Duodenal mucosa (tissue), 2 donors: ENCODE results near the gene PALLD.

Experiments
- H3K27ac ChIP-seq: one replicate; pipeline ENCODE4 v1.7.0; 2013; ENCODE audit warnings: low read depth, low read length
- H3K27me3 ChIP-seq, 2 donors: one replicate each; pipeline ENCODE4 v1.7.0; 2013; ENCODE audit warnings: low read length in 2 of 2, control low read depth in 1 of 2; ENCODE audit not compliant: insufficient read depth in 2 of 2, control insufficient read depth in 1 of 2
- H3K36me3 ChIP-seq, 2 donors: one replicate each; pipeline ENCODE4 v1.7.0; 2013; ENCODE audit warnings: low read length in 2 of 2, control low read depth in 1 of 2; ENCODE audit not compliant: insufficient read depth in 2 of 2, control insufficient read depth in 1 of 2
- H3K4me1 ChIP-seq, 2 donors: one replicate each; pipeline ENCODE4 v1.7.0; 2013; ENCODE audit warnings: low read length in 2 of 2, control low read depth in 1 of 2; ENCODE audit not compliant: insufficient read depth in 2 of 2, control insufficient read depth in 1 of 2
- H3K4me3 ChIP-seq, 2 donors: one replicate each; pipeline ENCODE4 v1.7.0; 2013; ENCODE audit warnings: low read length in 2 of 2, low read depth in 1 of 2
- H3K9ac ChIP-seq, 2 donors: one replicate each; pipeline ENCODE4 v1.7.0; 2013; ENCODE audit warnings: low read length in 2 of 2, low read depth in 1 of 2
- H3K9me3 ChIP-seq, 2 donors: one replicate each; pipeline ENCODE4 v1.7.0; 2013; ENCODE audit warnings: low read length in 2 of 2, control low read depth in 1 of 2; ENCODE audit not compliant: control insufficient read depth in 1 of 2

Gene PALLD

DNA sequence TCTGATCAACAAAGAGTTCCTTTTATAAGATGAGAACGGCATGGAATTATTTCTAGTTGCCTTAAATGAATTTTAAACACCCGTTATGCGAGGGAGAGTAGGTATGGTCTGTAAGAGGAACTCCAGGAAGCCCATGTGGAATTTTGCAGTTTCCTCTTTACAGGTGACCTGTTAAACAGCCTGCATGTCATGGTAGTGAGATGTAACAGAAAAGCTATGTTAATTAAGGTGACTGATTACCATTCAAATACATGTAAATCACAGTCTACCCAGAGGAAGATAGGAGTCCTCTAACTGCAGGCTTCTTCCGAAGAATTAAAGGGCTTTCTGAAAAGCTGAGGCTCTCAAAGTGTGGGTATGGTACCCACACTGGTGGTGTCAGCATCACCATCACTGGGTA is 349.6 kb downstream of the PALLD start:
- H3K36me3 ChIP-seq, result no peaks in the 10 kb centered on the region
- H3K27me3 ChIP-seq, result no peaks in the 10 kb centered on the region
- H3K4me3 ChIP-seq, result no peak overlapping the region
- H3K27ac ChIP-seq, result no peak overlapping the region
- H3K9ac ChIP-seq, result no peak overlapping the region
- H3K4me1 ChIP-seq, result peaks cover 16 to 28% of the 10 kb centered on the region in 2 donors
- H3K9me3 ChIP-seq, result no peaks in the 10 kb centered on the region

DNA sequence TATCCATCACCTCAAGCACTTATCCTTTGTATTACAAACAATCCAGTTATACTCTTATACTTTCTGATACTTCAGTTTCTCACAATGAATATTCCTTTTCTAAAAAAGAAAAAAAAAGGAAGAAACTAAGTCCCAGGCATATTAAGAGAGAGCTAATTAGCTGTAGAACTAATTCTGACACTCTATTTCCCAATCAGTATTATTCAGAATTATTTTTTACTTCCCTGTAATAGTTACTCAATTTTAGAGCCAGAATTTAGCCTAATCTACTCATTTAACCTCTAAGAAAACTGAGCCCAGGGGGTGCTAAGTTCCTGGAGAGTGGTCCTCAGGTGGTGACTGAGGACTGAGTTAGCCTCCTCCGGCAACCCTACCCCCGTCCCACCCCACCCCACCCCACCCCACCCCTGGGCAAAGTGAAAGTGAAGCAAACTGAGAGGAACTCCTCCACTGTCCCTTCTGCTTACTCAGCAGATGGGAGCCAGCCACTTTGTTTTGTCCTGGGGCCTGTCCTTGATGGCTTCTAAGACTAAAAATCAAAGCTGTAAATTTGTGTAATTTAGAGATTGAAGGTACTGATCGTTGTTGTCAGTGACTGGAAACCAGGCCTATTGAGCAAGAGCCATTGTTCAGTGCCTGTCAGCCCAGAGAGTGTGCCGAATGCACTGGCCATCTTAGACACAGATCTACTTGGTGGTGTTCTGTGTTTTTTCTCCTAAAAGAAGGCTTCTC is 351.1 kb downstream of the PALLD start:
- Histone ChIP-seq H3K4me3 (peak overlapping the region; percentile 30 to 35), H3K9ac (no peak overlapping the region), H3K4me1 (peaks cover 16 to 19% of the 10 kb centered on the region in 2 donors)

DNA sequence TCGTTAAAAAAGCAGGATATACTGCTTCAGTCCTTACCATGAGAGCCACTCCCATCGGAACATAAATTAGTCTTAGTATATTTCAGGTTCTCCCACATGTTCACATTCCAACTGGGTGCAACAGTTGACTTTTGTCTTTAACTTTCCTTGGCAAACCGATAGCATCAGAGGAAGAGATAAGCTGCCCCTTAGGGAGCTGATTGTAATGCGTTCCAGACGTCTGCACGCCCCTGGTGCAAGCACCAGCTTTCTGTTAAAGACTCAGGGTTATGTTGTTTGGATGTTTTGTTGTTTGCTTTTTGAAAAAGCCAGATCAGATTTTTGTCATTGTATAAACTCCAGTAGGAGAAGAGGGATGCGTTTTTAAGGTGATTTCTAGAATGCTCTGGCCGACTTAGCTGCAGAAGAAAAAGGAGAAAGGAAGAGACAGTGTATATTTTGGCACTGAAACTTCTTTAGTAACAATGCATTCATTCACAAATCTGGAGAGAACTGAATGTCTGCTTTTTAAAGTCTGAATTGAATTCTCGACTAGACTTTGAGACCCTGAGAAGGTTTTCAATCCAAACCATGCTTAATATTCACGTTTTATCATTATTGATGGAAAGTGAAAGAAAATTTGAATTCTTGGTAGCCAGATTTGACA is 352.3 kb downstream of the PALLD start:
- peak overlapping the region; percentile 31 to 33 for H3K4me3 ChIP-seq
- H3K9ac ChIP-seq, result no peak overlapping the region
- H3K9me3 ChIP-seq, result no peaks in the 10 kb centered on the region
- H3K4me1 ChIP-seq, result peaks cover 18 to 19% of the 10 kb centered on the region in 2 donors
- H3K36me3 ChIP-seq, result peaks cover 0 to under 1% of the 10 kb centered on the region in 2 donors
- H3K27ac ChIP-seq, result no peak overlapping the region
- H3K27me3 ChIP-seq, result no peaks in the 10 kb centered on the region

More for the DNA sequence above, 351.1 kb downstream of the PALLD start:
- H3K36me3 ChIP-seq, result no peaks in the 10 kb centered on the region
- no peaks in the 10 kb centered on the region for H3K27me3 ChIP-seq
- no peaks in the 10 kb centered on the region for H3K9me3 ChIP-seq
- H3K27ac ChIP-seq, result no peak overlapping the region

DNA sequence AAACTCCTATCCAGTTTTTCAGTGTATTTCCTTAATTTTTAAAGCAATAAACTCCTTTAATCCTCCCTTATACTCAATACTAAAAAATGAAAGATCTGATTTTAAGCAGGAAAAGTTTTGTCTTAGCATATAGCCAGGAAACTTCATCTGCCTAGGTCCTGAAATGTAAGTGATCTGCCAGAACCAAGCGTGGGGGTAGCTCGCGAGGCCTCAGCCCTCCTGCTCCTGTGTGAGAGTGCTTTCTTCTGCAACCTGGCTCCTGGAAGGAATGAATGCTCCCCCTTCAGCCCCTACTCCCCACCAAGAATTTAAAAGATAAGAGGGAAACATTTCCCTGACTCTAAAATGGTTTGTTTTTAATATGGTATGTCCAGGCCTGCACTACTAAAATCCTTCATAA is 353.1 kb downstream of the PALLD start:
- peaks cover 15 to 19% of the 10 kb centered on the region in 2 donors for H3K4me1 ChIP-seq
- no peak overlapping the region for H3K4me3 ChIP-seq
- H3K36me3 ChIP-seq, result peaks cover 0 to 5% of the 10 kb centered on the region in 2 donors
- no peaks in the 10 kb centered on the region for H3K9me3 ChIP-seq
- H3K27me3 ChIP-seq, result no peaks in the 10 kb centered on the region
- H3K9ac ChIP-seq, result no peak overlapping the region
- H3K27ac ChIP-seq, result no peak overlapping the region

DNA sequence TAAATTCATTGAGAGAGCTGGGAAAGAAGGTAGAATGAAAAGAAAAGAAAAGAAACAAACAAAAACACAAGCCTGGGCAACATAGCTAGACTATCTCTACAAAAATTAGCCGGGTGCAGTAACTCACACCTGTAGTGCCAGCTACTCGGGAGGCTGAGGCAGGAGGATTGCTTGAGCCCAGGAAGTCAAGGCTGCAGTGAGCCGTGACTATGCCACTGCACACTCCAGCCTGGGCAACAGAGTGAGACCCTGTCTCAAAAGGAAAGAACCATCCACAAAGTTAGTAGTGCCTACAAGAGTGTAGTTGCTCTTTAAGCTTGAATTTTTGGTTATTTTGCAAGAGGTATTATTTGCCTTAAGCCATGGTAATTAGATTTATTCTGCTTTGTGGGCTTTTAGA is 355.5 kb downstream of the PALLD start:
- peaks cover 14 to 19% of the 10 kb centered on the region in 2 donors for H3K4me1 ChIP-seq
- H3K36me3 ChIP-seq, result peaks cover 0 to 5% of the 10 kb centered on the region in 2 donors
- H3K27ac ChIP-seq, result no peak overlapping the region
- no peaks in the 10 kb centered on the region for H3K27me3 ChIP-seq
- H3K9ac ChIP-seq, result no peak overlapping the region
- H3K9me3 ChIP-seq, result no peaks in the 10 kb centered on the region
- no peak overlapping the region for H3K4me3 ChIP-seq

DNA sequence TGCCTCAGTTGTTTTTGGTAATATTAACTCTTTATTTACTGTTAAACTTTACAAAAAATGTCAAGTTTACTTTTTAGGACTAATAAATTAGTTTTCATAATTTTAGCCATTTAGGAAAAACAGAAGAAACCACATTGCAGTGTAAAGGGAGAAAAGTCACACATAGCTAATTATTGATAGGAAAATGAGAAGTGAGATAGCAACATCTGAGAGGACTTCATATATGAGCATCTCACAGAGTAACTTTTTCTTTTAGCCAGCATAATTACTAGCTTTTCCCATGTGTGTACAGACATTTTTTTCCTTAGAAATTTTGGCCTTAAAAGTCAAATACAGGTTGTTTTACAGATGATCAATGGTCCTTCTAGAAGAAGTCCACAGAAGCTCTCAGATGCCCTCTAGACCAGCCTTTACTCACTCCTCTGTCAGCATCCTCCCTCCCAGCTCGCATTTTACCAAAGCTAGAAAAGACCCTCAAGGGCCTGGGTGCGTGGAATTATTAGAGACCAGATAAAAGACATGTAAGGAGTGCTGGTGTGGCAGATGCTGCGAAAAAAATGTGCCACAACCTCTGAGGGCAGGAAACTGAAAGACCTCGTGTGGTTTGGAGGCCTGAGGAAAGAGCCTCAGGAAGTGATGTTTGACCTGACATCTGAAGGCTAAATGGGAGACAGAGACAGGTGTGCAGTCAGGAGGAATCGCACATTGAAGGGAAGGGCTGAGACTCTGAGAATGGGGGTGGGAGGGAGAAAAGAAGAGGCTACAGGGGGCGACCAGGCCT is 356.3 kb downstream of the PALLD start:
- peaks cover 13 to 18% of the 10 kb centered on the region in 2 donors for H3K4me1 ChIP-seq

DNA sequence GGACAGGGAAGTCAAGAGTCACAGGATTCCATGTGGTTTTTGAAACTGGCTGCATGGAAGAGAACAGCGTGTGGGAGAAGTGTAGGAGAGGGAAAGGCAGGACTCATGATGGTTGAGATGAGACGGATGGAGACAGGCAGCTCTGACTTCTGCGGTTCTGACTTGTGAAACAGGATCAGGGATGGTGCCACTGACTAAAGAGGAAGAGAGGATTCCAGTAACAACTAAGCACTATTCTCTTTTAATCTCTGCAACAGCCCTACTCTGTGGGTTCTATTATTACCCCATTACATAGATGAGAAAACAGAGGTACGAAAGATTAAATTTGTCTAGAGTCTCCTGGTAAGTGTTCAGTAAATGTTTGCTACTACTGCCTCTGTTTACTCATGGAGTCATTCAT is 356.9 kb downstream of the PALLD start:
- Histone ChIP-seq H3K9me3 (no peaks in the 10 kb centered on the region), H3K4me1 (peaks cover 8 to 12% of the 10 kb centered on the region in 2 donors)

More for the DNA sequence above, 356.3 kb downstream of the PALLD start:
- Histone ChIP-seq H3K27me3 (no peaks in the 10 kb centered on the region), H3K27ac (no peak overlapping the region), H3K9me3 (no peaks in the 10 kb centered on the region), H3K36me3 (peaks cover 0 to 5% of the 10 kb centered on the region in 2 donors), H3K4me3 (no peak overlapping the region), H3K9ac (no peak overlapping the region)

DNA sequence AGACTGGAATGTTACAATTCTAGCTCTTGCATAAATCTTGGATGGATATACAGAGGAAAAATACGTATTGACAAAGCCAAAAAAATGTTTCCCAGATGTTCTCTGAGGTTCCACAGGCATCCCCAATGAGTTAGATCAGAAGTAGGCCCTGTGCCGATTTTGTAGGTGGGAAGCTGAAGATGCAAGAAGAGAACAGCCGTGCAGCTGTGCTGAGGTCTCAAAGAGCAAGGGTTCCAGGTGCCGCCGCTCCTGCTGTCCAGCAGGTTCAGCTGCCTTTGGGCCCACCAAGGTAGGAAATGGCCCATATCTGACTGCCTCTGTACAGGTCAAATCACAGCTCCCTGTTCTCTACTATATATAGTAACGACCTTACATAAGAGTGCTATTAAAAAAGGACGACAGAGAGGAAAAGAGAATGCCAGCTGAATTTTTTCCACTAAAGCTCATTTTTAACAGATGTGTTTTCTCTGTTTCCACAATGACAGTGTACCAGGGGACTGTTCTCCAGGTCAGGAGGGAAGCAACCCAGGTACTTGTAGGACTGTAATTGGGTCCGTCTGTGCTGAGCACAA is 357.6 kb downstream of the PALLD start:
- no peak overlapping the region for H3K4me3 ChIP-seq
- no peak overlapping the region for H3K9ac ChIP-seq
- H3K27me3 ChIP-seq, result no peaks in the 10 kb centered on the region
- peaks cover 5% of the 10 kb centered on the region in 2 donors for H3K4me1 ChIP-seq
- no peak overlapping the region for H3K27ac ChIP-seq
- H3K9me3 ChIP-seq, result no peaks in the 10 kb centered on the region
- H3K36me3 ChIP-seq, result peaks cover 0 to 5% of the 10 kb centered on the region in 2 donors

More for the DNA sequence above, 356.9 kb downstream of the PALLD start:
- Histone ChIP-seq H3K4me3 (no peak overlapping the region), H3K9ac (no peak overlapping the region), H3K36me3 (peaks cover 0 to 5% of the 10 kb centered on the region in 2 donors), H3K27me3 (no peaks in the 10 kb centered on the region), H3K27ac (no peak overlapping the region)

DNA sequence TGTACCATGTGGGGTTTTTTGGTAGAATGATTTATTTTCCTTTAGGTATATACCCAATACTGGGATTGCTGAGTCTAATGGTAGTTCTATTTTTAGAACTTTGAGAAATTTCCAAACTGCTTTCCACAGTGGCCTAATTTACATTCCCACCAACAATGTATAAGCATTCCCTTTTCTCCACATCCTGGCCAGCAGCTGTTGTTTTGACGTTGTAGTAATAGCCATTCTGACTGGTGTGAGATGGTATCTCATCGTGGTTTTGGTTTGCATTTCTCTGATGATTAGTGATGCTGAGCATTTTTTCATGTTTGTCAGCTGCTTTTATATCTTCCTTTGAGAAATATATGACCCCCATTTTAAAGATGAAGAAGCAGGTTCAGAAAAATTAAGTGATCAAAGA is 359.5 kb downstream of the PALLD start:
- no peak overlapping the region for H3K9ac ChIP-seq
- no peak overlapping the region for H3K27ac ChIP-seq
- no peak overlapping the region for H3K4me3 ChIP-seq
- peaks cover 0 to 5% of the 10 kb centered on the region in 2 donors for H3K36me3 ChIP-seq
- H3K9me3 ChIP-seq, result no peaks in the 10 kb centered on the region
- H3K4me1 ChIP-seq, result peaks cover 0 to 5% of the 10 kb centered on the region in 2 donors
- H3K27me3 ChIP-seq, result no peaks in the 10 kb centered on the region
